Small intestine (tissue), 7 donors: ENCODE data around the gene NRBF2. TPM values are rescaled to one million over a fixed set of nuclear protein-coding genes. Genes with fewer than 3 reads are reported as not detected.

Source experiments
- DNase-seq, 2 donors: peaks; one replicate each; pipeline versions ENCODE4 v3.0.0 to v3.0.0-alpha.2; 2013
- FAIRE-seq: peaks from 2 replicates; lab custom pipeline; 2012; peaks lifted over from hg19 to GRCh38; lab: Jason Lieb, UNC
- H3K27ac ChIP-seq, 3 donors: one replicate each; pipeline ENCODE4 v1.5.1; 2013; ENCODE audit warnings: low read length in 2 of 3, mild to moderate bottlenecking in 2 of 3, control low read depth in 1 of 3, inconsistent platforms in 1 of 3, low read depth in 1 of 3, moderate library complexity in 1 of 3
- H3K27me3 ChIP-seq, 3 donors: one replicate each; pipeline ENCODE4 v1.6.1; 2013; ENCODE audit warnings: low read length in 3 of 3, inconsistent platforms in 1 of 3; ENCODE audit not compliant: control insufficient read depth in 3 of 3, insufficient read depth in 3 of 3
- H3K36me3 ChIP-seq, 3 donors: one replicate each; pipeline ENCODE4 v1.6.1; 2013; ENCODE audit warnings: low read length in 3 of 3, inconsistent platforms in 1 of 3, low read depth in 1 of 3, mild to moderate bottlenecking in 1 of 3, moderate library complexity in 1 of 3; ENCODE audit not compliant: control insufficient read depth in 3 of 3, insufficient read depth in 2 of 3
- H3K4me1 ChIP-seq, 3 donors: one replicate each; pipeline ENCODE4 v1.6.1; 2013; ENCODE audit warnings: low read length in 2 of 3, inconsistent platforms in 1 of 3, low read depth in 1 of 3, mild to moderate bottlenecking in 1 of 3, moderate library complexity in 1 of 3; ENCODE audit not compliant: control insufficient read depth in 3 of 3, insufficient read depth in 2 of 3
- H3K4me3 ChIP-seq, 3 donors: one replicate each; pipeline ENCODE4 v1.5.1; 2013; ENCODE audit warnings: low read length in 3 of 3, control low read depth in 1 of 3, inconsistent platforms in 1 of 3, low read depth in 1 of 3, mild to moderate bottlenecking in 1 of 3, moderate library complexity in 1 of 3
- H3K9me3 ChIP-seq, 2 donors: one replicate each; pipeline ENCODE4 v1.6.1; 2013; ENCODE audit warnings: low read depth in 1 of 2, low read length in 1 of 2; ENCODE audit not compliant: control insufficient read depth in 2 of 2, insufficient read depth in 1 of 2
- WGBS, 3 donors: extraction: QIAGEN DNeasy Blood & Tissue Kit; methylation state at CpG; one replicate each; pipeline ENCODE4 v1.1.7; 2013; 5-methylcytosine and 5-hydroxymethylcytosine counted together
- polyA plus RNA-seq, 4 donors: library from polyadenylated mRNA; stranded (reverse) in 3 of 4; unstranded in 1 of 4; fragments of 200-250 nt in 3 of 4; fragments of 120-200 nt in 1 of 4; gene quantifications; one replicate each; pipeline versions ENCODE4 v1.2.1 to v1.2.3, GENCODE V29; 2013
- donor health status: healthy with polysubstance abuse.
- donor health status: control.
- donor health status: control.
- donor health status: Bipolar disorder and iron deficiency.
- donor health status: healthy.

Gene NRBF2
- polyA plus RNA-seq, 4 donors = 14.4 to 40.0 (median 21.7) TPM

GRCh38 chr10:63110940-63111339, 22.2 kb upstream of the NRBF2 start:
- Histone ChIP-seq H3K36me3 (no peaks in the 10 kb centered on the region), H3K4me3 (no peak overlapping the region), H3K9me3 (no peaks in the 10 kb centered on the region), H3K4me1 (no peaks in the 10 kb centered on the region), H3K27ac (no peak overlapping the region), H3K27me3 (no peaks in the 10 kb centered on the region)
- WGBS, 3 donors = 73 to 91% (median 73%) methylated on average over 5 of the region's 5 CpGs
- no peak for FAIRE-seq
- DNase-seq = no peak

DNA sequence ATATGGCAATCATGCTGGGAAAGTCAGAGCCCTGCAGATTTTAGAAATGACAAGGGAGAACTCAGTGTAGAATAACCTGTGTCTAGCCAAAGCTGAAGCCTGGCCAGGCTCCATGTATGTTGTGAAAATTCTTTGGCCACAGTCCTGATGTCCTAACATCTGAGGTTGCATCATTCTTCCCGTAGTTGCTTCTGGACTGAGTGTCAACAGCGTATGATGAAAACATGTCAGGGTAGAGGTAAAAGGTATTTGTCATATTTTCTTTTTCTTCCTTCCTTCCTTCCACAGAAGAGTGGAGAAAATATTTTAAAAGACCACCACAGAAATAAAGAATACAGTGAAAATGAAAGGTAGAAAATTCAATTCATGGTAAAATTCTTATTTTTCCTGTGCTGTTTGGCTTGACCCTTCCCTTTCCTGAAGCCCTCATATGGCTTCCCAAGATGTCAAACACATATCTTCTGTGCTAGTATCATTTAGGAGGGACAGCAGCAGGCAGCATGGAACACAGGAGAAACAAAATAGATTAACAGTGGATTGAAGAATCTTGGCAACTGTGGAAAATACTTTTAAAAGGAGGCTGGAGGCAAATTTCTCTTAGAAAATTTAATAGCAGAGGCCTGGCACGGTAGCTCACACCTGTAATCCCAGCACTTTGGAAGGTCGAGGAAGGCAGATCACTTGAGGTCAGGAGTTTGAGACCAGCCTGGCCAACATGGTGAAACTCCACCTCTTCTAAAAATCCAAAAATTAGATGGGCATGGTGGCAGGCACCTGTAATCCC, 18.9 kb upstream of the NRBF2 start:
- peak overlapping the region in 1 of 3 donors; percentile 77 for H3K27ac ChIP-seq
- H3K4me1 ChIP-seq = no peaks in the 10 kb centered on the region
- H3K9me3 ChIP-seq = no peaks in the 10 kb centered on the region
- H3K36me3 ChIP-seq = no peaks in the 10 kb centered on the region
- WGBS, 3 donors = 65 to 72% (median 69%) methylated on average over 4 of the region's 4 CpGs
- H3K4me3 ChIP-seq = no peak overlapping the region
- DNase-seq (no peak), FAIRE-seq (no peak)
- H3K27me3 ChIP-seq = no peaks in the 10 kb centered on the region

DNA sequence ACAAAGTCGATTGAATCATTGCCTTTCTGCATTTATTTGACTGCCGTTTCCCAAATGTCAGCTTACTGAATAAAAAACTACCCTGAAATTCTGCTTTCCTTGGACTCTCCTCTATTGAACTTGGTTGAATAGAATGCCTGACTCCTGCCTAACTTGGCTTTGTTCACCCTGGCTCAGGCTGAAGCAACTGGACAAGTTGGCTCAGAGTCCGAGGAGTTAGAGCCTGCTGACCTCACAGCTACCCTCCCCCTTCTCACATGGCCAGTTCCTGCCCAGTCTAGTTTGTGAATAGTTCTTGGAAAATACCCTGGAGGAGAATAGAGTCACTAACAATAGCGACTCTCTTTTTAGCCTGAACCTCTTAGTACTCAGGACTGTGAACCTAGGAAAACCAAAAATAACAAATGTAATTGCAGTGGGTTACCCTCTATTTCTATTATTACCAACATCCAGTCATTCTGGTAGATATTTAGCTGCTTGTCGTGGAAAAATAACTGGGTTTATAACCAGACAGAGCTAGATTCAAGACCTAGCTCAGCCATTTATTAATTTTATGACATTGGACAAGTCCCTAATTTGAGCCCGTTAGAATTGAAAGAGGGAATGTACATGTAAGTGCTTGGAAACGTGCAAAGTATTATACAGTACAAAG, 17.3 kb upstream of the NRBF2 start:
- no peaks in the 10 kb centered on the region for H3K9me3 ChIP-seq
- WGBS, 3 donors = 63 to 71% (median 71%) methylated on average over 7 of the region's 7 CpGs
- no peaks in the 10 kb centered on the region for H3K27me3 ChIP-seq
- DNase-seq (no peak), FAIRE-seq (no peak)
- H3K27ac ChIP-seq = peak overlapping the region in 1 of 3 donors; percentile 54
- no peak overlapping the region for H3K4me3 ChIP-seq
- no peaks in the 10 kb centered on the region for H3K36me3 ChIP-seq
- no peaks in the 10 kb centered on the region for H3K4me1 ChIP-seq

- Histone ChIP-seq H3K27ac (no peak overlapping the region), H3K27me3 (no peaks in the 10 kb centered on the region), H3K4me1 (no peaks in the 10 kb centered on the region), H3K4me3 (no peak overlapping the region), H3K36me3 (no peaks in the 10 kb centered on the region), H3K9me3 (no peaks in the 10 kb centered on the region)
- 75 to 88% (median 80%) methylated on average over 3 of the region's 3 CpGs for WGBS, 3 donors
- DNase-seq = no peak
- no peak for FAIRE-seq
These were observed 16.6 kb upstream of the NRBF2 start for GRCh38 chr10:63116452-63117072.

GRCh38 chr10:63119041-63119440, 14.1 kb upstream of the NRBF2 start:
- FAIRE-seq (no peak), DNase-seq (no peak)
- no peaks in the 10 kb centered on the region for H3K9me3 ChIP-seq
- H3K27me3 ChIP-seq = no peaks in the 10 kb centered on the region
- H3K4me3 ChIP-seq = no peak overlapping the region
- H3K27ac ChIP-seq = no peak overlapping the region
- no peaks in the 10 kb centered on the region for H3K36me3 ChIP-seq
- no peaks in the 10 kb centered on the region for H3K4me1 ChIP-seq

- no peaks in the 10 kb centered on the region for H3K36me3 ChIP-seq
- FAIRE-seq (no peak), DNase-seq (no peak)
- H3K27me3 ChIP-seq = no peaks in the 10 kb centered on the region
- H3K4me1 ChIP-seq = no peaks in the 10 kb centered on the region
- H3K4me3 ChIP-seq = no peak overlapping the region
- no peaks in the 10 kb centered on the region for H3K9me3 ChIP-seq
- no peak overlapping the region for H3K27ac ChIP-seq
These were observed 12.6 kb upstream of the NRBF2 start for GRCh38 chr10:63120554-63120953.

DNA sequence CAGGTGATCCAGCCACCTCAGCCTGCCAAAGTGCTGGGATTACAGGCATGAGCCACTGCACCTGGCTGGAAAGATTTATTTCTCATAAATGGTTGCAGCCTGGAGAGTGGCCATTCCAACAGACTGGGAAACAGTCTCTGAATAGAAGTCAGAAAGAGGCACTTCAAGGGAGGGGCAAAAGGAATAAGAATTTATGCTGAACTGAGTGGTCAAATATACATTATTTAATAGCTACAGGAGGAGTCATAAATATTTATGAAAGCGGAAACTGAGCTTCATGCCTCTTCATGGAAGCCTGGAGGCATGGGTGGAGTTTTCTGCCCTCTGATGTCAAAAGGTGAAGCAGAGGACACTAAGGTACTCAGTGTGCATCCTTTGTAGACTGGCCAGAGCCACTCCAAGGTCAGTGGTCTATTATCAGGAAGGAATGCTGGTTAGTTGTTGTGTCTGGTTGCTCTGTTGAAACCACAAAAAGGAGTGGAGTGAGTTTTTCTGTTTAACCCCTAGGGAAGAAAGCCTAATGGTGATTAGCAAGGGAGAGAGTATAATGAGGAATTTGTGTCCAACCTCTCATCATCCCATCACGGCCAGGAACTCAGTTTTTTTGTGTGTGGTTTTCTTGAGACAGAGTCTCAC, 9.3 kb upstream of the NRBF2 start:
- Histone ChIP-seq H3K9me3 (no peaks in the 10 kb centered on the region), H3K4me1 (no peaks in the 10 kb centered on the region), H3K36me3 (no peaks in the 10 kb centered on the region), H3K27ac (no peak overlapping the region), H3K4me3 (no peak overlapping the region), H3K27me3 (no peaks in the 10 kb centered on the region)
- DNase-seq (no peak), FAIRE-seq (no peak)
- WGBS, 3 donors = 73 to 92% (median 80%) methylated on average over 2 of the region's 2 CpGs

DNA sequence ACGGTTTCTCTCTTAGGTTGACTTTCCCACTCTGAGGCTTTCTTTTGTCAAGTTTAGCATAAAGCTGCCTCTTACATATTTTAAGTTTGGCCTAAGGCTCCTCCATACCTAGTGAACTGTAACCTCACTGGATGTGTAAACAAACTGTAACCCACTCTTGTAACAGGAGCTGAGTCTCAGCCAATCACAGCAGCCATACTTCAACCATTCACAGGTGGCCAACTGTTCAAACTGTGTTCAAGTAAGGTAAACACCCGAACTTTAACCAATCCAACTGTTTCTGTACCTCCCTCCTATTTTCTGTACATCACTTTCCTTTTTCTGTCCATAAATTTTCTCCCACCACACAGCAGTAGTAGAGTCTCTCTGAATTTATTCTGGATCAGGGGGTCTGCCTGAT, 7.7 kb upstream of the NRBF2 start:
- H3K4me3 ChIP-seq = no peak overlapping the region
- 64 to 68% (median 67%) methylated on average over 2 of the region's 2 CpGs for WGBS, 3 donors
- no peak overlapping the region for H3K27ac ChIP-seq
- no peak for DNase-seq
- H3K4me1 ChIP-seq = no peaks in the 10 kb centered on the region
- FAIRE-seq = no peak
- H3K36me3 ChIP-seq = no peaks in the 10 kb centered on the region
- H3K9me3 ChIP-seq = no peaks in the 10 kb centered on the region
- H3K27me3 ChIP-seq = no peaks in the 10 kb centered on the region
